GM21723 (cell line): ENCODE measurements around the gene HACD2.

ENCODE experiments used
- ATAC-seq: cut with Tn5 transposase; IDR thresholded peaks from one replicate; pipeline ENCODE4 v1.9.1; 2021; ENCODE audit warnings: mild to moderate bottlenecking, moderate library complexity; ENCODE audit not compliant: unreplicated experiment

The HACD2 gene

DNA sequence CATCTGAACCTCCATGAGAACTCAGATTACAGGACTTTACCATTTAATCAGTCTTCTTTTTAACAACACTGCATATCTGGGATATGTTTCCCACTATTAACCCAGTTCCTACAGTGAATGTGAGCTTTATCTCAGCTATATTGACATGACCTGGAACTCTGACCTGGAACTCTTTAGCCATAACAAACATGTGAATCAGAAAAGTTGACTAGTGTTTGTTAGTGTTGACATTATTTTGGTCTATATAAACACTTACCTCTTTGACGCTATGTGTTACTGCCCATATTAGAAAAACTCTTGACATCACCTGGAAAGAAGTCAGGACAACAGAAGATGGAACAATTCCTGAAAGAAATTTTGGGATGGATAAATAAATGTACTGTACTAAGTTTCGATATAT lies 56.7 kb downstream of the HACD2 start:
- ATAC-seq: no peak

DNA sequence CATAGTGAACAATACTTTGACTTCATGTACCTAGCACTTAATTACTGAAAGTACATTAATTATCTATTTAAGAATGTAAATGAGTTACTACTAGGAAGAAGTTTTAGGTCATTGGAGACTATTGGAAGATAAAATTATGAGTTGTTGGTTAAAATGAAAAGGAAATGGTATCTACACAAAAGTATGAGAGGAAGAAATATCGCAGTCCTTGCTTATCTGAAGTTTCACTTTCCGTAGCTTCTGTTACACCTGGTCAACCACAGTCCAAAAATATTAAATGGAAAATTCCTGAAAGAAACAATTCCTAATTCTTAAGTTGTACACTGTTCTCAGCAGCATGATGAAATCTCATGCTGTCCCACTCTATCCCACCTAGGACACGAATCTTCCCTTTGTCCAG lies 57.8 kb downstream of the HACD2 start:
- ATAC-seq: no peak

DNA sequence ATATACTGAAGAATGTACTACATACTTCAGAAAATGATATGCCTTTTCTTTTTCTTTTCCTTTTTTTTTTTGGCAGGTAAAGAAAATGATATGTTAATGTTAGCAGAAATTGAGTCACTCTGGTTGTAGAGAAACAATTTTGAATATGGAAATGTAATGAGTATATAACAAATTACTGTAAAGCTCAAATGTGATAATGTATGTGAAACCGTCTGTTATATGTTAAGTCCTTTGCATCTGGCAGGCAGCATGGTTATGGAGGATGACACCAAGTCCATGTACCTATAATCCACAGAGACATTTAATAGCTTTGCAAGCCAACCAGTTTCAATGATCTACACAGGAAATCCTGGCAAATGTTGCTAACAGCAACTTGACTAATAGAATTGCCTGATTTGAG lies 58.4 kb downstream of the HACD2 start:
- no peak for ATAC-seq

DNA sequence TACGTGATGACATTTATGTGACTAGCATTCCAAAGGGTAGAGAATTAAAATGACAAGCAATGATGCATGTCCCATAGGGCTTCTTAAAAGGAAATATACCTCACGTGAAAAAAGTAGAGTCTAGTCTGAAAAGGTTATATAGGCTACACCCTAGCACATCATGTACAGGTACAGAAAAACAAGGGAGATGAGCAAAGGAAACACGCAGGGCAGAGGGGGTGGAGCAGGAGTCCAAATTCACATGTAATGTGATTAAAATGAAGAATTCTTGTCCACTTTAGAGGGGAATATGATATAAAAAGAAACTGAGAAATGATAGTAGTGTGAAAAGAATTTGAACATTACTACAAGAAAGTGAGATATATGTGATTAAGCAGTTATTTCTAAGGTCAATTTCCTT lies 59.4 kb downstream of the HACD2 start:
- ATAC-seq: no peak

DNA sequence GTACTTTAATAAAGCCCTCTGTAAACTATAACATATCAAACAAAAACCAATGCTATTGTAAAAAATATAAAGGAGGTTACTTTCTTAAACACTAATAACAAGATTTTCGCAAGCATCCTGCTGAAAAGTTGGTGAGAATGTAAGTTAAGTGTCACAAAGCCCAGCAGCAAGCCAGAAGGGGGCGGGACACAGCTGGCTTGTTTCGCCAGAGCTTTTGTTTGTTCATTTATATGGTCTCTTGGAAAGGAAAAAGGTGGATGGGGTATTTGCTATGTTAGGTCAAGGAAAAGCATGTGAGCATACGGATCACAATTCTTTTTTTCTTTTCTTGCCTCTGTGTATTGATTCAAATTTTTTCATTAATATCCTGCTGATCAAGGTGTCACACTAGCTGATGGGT lies 59.9 kb downstream of the HACD2 start:
- no peak for ATAC-seq

DNA sequence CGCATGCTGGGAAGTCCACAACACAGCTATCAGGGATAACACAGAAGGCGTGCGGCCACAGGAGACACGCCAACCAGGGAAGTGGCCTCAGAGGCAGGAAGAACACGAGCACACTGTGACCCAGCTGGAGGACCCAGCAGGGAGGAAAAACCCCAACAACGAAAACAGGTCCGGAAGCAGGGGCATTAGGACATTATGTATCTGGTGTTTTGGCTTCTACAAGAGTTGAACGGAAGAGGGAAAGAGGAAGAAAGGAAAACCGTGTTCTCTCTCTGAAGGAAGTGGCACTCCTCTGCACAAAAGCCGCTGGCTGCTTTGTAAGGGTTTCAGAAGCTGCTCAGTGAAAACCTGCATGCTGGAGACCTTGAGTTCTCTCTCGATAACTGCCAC lies 61.8 kb downstream of the HACD2 start:
- no peak for ATAC-seq

DNA sequence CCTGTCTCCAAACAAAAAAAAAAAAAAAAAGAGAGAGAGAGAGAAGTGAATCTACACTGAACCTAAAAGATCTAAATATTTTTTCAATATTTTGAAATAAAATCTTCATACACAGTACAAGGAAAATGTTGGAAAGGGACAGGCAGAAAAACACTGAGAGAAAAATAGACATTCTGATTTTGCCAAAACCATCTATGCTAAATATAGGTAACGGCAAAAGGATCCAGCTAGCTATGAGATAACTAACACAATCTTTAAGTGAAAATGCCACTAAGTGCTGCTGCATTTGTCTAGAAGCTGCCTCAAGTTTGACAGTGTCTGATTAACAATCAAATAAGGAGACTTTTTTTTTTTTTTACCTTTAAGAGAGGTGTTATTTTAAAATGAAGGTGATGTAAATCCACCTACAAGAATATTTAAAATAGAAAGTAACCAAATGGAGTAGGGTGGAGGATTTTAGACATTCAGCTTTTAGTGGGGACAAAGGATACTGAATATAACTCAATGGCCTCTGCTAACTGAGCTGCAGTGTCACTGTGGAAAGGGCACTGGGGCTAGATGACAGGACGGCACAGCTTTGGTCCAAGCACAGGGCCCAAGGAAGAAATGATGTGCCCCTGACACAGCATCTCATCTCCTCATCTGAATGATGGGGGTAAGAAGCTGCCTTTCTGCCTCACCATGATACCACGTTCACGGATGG lies 62.4 kb downstream of the HACD2 start:
- no peak for ATAC-seq

DNA sequence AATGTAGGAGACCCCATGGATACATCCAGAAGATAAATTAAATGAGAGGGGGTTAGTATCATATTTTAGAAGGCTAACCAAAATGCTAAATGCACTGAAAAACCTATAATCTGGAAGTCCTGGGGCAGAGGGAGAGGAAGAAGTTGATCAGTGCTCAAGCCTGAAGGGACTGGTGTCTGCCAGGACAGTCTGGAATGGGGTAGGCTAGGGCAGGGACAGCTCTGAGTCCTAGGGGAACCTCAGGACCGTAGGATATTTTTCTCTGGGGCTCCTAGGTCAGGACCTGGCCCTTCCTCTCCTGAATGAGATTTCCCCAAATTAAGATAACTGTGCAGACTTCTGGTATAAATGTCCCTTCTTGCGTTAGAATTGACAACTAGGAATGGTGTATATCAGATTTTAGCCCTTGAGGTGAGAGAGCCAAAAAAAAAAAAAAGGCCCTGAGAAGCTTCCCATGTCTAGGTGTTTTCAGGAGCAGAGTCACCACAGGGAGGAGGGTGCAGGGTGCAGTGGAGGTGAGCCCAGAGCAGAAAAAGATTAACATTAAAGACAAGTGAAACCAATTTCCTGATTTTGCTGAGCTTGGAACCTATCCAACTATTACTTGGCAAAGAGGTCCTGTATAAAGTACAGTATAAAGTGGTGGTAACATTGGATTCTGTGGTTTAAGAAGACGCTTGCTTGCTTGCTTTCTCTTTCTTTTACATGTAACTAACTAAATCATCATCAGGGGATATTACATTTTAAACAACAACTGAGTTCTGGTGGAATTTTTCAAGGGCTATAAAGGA lies 63.5 kb downstream of the HACD2 start:
- ATAC-seq: no peak

DNA sequence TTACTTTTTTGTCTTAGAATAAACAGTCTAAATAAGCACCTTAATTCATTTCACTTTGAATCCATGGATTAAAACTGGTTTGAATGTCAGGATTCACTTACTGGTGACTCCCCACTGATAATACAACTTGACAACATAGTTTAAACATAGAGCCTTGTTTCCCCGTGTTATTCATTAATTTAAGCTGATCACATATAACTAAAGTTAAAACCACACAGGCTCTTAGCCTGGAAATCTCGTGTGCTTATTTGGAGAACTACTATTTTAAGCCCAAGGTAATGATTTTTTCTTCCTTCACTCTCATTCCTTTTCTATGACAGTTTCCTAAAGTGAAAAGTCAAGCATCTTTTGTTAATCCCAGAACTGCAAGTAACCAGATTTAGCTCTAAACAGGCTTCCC lies 64.2 kb downstream of the HACD2 start:
- ATAC-seq: no peak

DNA sequence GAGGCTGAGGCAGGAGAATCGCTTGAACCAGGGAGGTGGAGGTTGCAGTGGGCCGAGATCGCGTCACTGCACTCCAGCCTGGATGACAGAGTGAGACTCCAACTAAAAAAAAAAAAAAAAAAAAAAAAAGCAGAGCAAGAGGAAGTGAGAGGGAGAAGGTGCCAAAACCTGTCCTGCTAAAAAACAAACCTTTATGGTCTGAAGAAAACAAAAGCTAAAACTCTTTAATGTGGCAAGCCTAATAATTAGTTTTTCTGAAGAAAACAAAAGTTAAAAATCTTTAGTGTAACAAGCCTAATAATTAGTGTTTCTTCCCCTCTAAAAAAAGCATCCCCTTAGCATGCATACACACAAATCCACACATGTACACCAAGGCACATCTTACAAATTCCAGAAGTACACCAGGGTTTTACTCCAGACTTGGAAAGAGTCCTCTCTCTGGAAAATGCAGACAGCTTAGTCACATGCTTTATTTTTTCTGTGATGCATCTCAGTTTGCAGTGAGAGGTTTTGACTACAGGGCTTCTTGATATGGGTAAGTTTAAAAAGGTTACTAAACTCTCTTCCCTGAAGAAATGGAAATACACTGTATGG lies 65.9 kb downstream of the HACD2 start:
- no peak for ATAC-seq

DNA sequence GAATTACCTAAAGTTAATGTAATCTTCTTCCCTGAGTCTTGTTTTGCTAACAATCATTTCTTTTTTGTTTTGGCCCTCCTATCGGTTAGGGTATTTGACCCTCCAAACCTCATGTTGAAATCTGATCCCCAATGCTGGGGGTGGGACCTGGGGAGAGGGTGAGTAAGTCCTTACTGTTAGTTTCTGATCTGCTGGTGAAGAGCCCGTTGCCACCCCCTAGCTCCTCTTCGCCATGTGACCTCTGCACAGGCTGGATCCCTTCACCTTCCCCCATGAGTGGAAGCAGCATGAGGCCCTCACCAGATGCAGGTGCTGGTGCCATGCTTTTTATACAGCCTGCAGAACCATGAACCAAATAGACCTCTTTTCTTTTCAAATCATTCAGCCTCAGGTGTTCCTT lies 73.1 kb downstream of the HACD2 start:
- no peak for ATAC-seq

DNA sequence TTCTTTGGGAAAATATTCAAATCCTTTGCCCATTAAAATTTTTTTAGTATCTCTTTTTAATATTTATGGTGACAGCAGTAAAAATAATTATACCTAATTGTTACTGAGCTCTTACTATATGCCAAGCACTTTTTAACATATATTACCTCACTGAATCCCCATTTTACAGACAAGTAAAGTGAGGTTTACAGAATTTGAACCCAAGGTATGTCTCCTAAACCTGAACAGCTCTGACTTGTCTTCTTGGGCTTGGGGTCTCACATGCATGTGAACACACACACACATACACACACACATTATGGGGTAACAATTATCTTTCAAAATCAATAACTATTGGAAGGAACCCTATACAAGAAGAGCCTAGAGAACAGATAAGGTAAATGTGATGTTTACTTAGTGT lies 73.8 kb downstream of the HACD2 start:
- ATAC-seq: no peak

DNA sequence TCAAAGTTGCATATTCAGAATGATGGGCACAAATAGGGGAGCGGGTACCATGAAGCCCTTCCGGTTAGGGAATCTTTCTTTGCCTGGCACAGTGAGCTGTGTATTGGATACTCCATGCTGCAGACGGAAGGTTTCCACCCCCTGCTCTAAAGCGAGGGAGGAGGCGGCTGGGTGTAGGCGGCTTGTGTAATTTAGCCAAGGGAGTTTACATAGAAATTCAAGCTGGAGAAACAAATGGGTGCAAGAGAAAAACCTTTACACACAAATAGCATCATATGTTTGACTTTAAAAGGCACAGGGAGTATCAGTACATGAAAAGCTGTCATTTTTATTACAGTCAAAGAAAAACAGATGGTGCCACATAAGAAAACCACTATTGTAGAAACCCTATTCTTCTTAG lies 76.7 kb downstream of the HACD2 start:
- ATAC-seq: no peak

DNA sequence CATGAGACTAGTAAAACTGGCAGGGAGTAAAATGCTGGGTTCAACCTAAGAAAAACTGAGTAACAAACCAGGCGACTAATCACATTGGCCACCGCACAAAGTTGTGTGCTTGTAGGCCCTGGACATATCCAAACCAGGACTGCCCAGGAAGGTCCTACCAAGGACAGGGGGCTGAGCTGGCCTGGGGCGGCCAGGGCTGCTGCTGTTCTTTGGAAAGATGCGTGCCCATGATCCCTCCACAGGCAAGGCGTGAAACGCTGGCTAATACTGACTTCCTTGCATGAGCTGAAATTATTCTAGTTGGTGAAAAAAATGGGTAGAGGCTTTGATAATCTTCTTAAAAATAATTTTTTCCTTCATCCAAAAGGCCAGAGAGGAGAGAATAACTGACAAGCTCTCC lies 79.0 kb downstream of the HACD2 start:
- ATAC-seq: no peak

DNA sequence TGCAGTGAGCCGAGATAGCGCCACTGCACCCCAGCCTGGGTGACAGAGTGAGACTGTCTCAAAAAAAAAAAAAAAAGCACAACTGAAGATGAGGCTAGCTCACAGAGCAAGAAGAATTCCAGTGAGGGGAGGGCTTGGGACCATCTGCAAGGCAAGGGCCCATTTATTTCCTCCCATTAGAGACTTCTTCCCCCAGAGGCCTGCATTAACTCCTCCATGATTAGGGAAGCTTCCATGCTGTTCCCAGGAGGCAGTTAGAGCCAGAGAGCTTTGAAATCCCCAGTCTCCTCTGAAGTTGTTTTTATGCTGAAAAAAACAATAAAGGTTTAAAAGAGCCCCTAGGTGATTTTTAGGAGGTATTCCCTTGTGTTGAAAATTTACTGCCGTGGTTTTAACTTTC lies 81.7 kb downstream of the HACD2 start:
- ATAC-seq: no peak

DNA sequence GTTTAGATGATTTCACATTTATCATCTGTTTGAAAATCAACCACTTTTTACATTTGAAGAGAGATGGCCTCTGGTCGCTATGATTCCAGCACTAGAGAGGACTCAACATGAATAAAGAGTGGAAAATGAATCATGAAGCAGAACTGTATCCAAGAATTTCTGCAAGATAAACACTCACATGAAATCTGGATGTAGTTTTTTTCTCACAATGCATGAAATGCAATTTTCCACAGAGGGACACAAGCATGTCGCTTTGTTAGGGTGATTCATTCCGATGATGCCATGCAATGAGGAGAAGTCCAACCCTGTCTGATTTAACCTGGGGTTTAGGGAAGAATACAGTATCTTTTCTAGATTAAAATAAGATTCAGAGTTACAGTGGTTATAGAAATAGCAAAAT lies 85.5 kb downstream of the HACD2 start:
- no peak for ATAC-seq

DNA sequence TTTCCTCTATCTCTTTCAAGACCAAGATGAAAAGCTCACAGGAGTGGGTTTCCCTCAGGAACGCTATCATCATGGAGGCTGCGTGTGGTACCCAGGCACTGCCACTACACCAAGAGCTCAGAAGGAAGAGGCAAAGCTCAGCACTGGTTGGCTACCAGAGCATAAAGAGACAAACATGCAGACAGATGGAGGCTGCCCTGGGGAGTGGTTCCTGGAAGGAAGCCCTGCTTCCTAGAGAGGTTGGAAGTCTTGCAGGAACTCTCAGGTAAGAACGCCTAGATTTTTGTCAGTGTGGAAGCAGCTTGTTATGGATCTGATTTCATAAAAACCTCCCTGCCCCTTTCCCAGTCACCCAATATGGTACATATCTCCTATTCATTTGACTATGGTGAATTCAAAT lies 86.1 kb downstream of the HACD2 start:
- ATAC-seq: no peak

DNA sequence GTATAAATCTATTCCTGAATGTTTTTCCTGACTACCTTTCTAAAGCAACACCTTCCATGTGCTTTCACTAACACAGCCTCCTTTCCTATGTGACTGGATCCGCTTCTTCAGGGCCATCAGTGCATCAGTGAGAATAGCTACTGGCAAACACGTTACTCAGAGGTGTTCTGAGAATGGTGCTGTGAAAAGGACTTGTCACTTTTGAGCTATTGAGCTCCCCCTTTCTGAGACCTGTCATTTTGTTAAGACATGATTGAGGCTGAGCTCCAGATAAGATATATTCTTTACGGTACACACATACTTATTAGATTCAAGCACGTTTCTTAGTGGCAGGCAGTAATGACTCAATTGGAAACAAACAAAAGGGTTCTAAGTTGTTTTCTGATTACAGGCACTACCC lies 90.9 kb downstream of the HACD2 start:
- no peak for ATAC-seq

DNA sequence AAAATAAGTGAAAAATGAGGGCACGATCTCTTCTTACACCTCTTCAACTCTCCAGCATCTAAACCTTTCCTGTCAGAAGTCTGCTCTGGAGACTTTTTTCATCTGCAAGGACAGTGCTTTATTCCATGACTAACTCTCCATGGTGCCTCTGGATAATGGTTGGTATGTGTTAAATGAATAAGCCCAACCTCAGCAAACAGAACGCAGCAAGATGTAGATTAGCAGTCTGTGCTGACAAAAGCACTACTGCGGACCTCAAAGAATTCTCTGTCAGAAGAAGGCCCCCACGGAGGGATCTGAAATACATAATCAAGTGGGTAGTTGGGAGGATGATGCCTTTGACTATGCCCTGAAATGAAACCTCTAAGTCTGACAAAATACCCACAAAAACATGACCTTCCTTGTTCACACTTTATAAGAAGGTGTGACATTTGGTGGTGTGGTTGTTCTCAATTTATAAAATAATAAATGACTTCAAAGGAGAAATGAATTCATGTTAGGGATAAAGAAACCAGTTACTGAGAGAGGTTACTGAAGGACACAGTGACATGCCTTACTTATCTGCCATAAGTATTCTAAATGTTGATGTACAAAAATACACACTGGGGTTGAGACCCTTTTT lies 92.8 kb downstream of the HACD2 start:
- ATAC-seq: no peak

DNA sequence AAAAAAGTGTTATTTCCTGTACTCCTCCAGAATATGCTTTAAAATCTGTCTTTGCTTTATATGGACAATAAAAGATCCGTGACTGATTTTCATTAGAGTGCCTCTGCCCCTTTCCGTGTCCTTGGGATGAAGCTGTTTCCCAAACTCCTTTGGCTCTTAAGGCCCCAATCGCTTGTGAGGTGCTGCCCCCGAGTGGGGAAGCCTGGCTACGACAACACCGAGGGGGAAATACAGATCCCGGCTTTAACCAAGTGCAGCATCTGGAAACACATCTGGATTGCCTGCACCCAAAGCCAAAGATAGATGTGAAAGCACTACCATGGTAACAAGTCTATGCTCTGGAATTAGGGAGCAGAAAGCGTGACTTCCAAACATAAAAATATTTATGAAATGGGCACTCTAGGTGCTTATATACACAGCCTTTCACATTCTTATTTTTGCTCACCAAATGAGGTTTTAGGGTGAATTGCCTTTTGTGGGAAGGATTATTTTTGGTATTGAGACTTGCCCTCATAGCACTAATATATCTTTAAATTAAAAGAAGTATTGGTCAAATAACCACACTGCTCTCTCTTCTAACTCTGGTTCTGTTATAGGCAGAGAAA lies 95.4 kb downstream of the HACD2 start:
- ATAC-seq: no peak

DNA sequence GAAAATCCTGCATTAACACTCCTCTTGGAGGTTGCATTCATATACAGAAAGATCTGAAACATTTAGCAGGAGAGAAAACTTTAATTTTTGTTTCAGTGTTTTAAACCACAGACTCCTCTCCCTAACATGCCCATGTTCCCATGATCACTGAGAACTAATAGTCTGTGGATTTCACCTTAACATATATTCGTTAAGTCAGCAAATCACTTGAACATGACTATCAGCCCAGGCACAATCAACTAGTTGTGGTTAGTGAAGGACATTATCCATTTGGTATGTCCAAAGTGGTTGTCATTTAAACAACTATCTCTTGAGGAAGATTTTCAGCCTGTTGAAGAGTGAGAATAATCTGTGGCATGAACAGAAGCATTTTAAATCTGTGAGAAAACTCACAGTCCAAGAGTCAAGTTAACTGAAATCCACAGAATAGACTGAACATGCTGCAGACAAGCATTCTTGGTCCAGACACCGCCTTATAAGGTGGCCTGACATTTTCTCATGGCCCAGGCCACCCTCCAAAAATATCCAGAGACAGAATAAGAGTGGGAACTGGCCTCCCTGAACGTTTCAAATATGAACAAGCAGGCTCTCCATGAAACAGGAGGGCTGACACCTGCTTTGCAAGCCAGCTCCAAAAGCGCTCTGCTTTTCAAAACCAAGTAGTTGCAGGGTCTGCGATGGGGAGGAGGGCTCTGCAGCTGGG lies 96.1 kb downstream of the HACD2 start:
- ATAC-seq: no peak
